Neural cell (in vitro differentiated cells): Measurements from ENCODE around the gene DEAF1. TPM values are rescaled to one million over a fixed set of nuclear protein-coding genes. Genes with fewer than 3 reads are reported as not detected.

Experiments used
- H2AFZ ChIP-seq: fragments of 200-600, 300-800 bp; sonication (generic), shearing (Covaris generic); 2 replicates; pipeline ENCODE4 v1.6.0; 2014; ENCODE audit warnings: low read depth, mild to moderate bottlenecking, antibody characterized with exemption, low read length, moderate library complexity
- H3F3A ChIP-seq: fragments of 200-600 bp; shearing (Covaris generic); 2 replicates; pipeline ENCODE4 v1.6.1; 2016; ENCODE audit warnings: mild to moderate bottlenecking, moderate library complexity, mixed read lengths, antibody characterized with exemption, low read length; ENCODE audit not compliant: insufficient read depth, poor library complexity, severe bottlenecking
- H3K27ac ChIP-seq: fragments of 200-600, 300-800 bp; sonication (generic), shearing (Covaris generic); 2 replicates; pipeline ENCODE4 v1.5.1; 2014; ENCODE audit warnings: mild to moderate bottlenecking, low read length, moderate library complexity
- H3K27me3 ChIP-seq: fragments of 300-800, 200-600 bp; sonication (generic), shearing (Covaris generic); 2 replicates; pipeline ENCODE4 v1.6.0; 2014; ENCODE audit warnings: mild to moderate bottlenecking, low read depth, low read length, moderate library complexity; ENCODE audit not compliant: insufficient read depth
- H3K36me3 ChIP-seq: fragments of 300-800, 200-600 bp; sonication (generic), shearing (Covaris generic); 2 replicates; pipeline ENCODE4 v1.5.1; 2014; ENCODE audit warnings: mild to moderate bottlenecking, antibody characterized with exemption, low read length, moderate library complexity; ENCODE audit not compliant: insufficient read depth
- H3K4me2 ChIP-seq: fragments of 300-800, 200-600 bp; sonication (generic), shearing (Covaris generic); 2 replicates; pipeline ENCODE4 v1.6.0; 2014; ENCODE audit warnings: mild to moderate bottlenecking, low read length
- H3K4me3 ChIP-seq: fragments of 300-800, 200-600 bp; sonication (generic), shearing (Covaris generic); 2 replicates; pipeline ENCODE4 v1.5.1; 2014; ENCODE audit warnings: mild to moderate bottlenecking, low read length, moderate library complexity
- H3K79me2 ChIP-seq: fragments of 200-600 bp; shearing (Covaris generic); replicated peaks from 2 replicates; pipeline ENCODE4 v1.6.0; 2014; ENCODE audit warnings: mild to moderate bottlenecking, low read length, moderate library complexity; ENCODE audit not compliant: insufficient read depth
- H3K9ac ChIP-seq: fragments of 300-800, 200-600 bp; sonication (generic), shearing (Covaris generic); 2 replicates; pipeline ENCODE4 v1.6.1; 2016; ENCODE audit warnings: mild to moderate bottlenecking, low read length, mixed read lengths
- H3K9me2 ChIP-seq: fragments of 200-600 bp; shearing (Covaris generic); 2 replicates; pipeline ENCODE4 v1.6.1; 2016; ENCODE audit warnings: mild to moderate bottlenecking, low read length, mixed read lengths; ENCODE audit not compliant: insufficient read depth
- H3K9me3 ChIP-seq: fragments of 200-600, 300-800 bp; sonication (generic), shearing (Covaris generic); 2 replicates; pipeline ENCODE4 v1.6.1; 2016; ENCODE audit warnings: mild to moderate bottlenecking, mixed run types, low read length, moderate library complexity, mixed read lengths
- H4K20me1 ChIP-seq: fragments of 200-600 bp; shearing (Covaris generic); 2 replicates; pipeline ENCODE4 v1.6.1; 2016; ENCODE audit warnings: mild to moderate bottlenecking, mixed run types; ENCODE audit not compliant: insufficient read depth
- CTCF ChIP-seq: fragments of 450-650 bp; IDR thresholded peaks from 2 replicates; pipeline ENCODE4 v1.5.1; 2014; ENCODE audit warnings: antibody characterized with exemption, mild to moderate bottlenecking, moderate library complexity; ENCODE audit not compliant: poor library complexity, severe bottlenecking
- EP300 ChIP-seq: fragments of 450-650 bp; conservative IDR thresholded peaks from 2 replicates; pipeline ENCODE4 v1.6.1; 2014; ENCODE audit warnings: antibody characterized with exemption, mild to moderate bottlenecking, moderate library complexity; ENCODE audit not compliant: poor library complexity, severe bottlenecking
- EZH2 ChIP-seq: fragments of 200-600, 300-800 bp; shearing (Covaris generic), sonication (generic); IDR thresholded peaks from 2 replicates; pipeline ENCODE4 v1.6.1; 2014; ENCODE audit warnings: antibody characterized with exemption, low read length, borderline replicate concordance, mild to moderate bottlenecking; ENCODE audit not compliant: insufficient read depth, poor library complexity, severe bottlenecking
- MXI1 ChIP-seq: fragments of 450-650 bp; conservative IDR thresholded peaks from 2 replicates; pipeline ENCODE4 v1.6.1; 2014; ENCODE audit warnings: antibody characterized with exemption, mild to moderate bottlenecking; ENCODE audit not compliant: poor library complexity, severe bottlenecking
- POLR2AphosphoS5 ChIP-seq: IDR thresholded peaks from 2 replicates; pipeline ENCODE4 v1.6.1; 2012
- RAD21 ChIP-seq: fragments of 450-650 bp; conservative IDR thresholded peaks from 2 replicates; pipeline ENCODE4 v1.6.1; 2014; ENCODE audit warnings: antibody characterized with exemption, mild to moderate bottlenecking, moderate library complexity
- REST ChIP-seq: IDR thresholded peaks from 2 replicates; pipeline ENCODE4 v1.6.1; 2012; ENCODE audit warnings: borderline replicate concordance
- SMC3 ChIP-seq: fragments of 450-650 bp; conservative IDR thresholded peaks from 2 replicates; pipeline ENCODE4 v1.6.1; 2014; ENCODE audit warnings: antibody characterized with exemption, mild to moderate bottlenecking, moderate library complexity; ENCODE audit not compliant: poor library complexity
- TAF1 ChIP-seq: IDR thresholded peaks from 2 replicates; pipeline ENCODE4 v1.6.1; 2012; ENCODE audit warnings: low read depth
- polyA plus RNA-seq: library from polyadenylated mRNA; depleted of rRNA; stranded (reverse); fragments of >200 nt; gene quantifications from 2 replicates; pipeline ENCODE4 v1.2.3, GENCODE V29; 2014

Gene DEAF1
- polyA plus RNA-seq, 1 donor from 2014 or later, result 87.6 TPM

- no peaks in the 10 kb centered on the region for H3K9me3 ChIP-seq
- H3K4me2 ChIP-seq, result no peak overlapping the region
- no peak overlapping the region for H3K27ac ChIP-seq
- H3K4me3 ChIP-seq, result no peak overlapping the region
- H3K27me3 ChIP-seq, result no peaks in the 10 kb centered on the region
- H3K36me3 ChIP-seq, result no peaks in the 10 kb centered on the region
- TF ChIP-seq TAF1 (no peak), EP300 (no peak), SMC3 (no peak)
- H4K20me1 ChIP-seq, result no peaks in the 10 kb centered on the region
- H3K9ac ChIP-seq, result no peak overlapping the region
- H2AFZ ChIP-seq, result no peak overlapping the region
- H3K9me2 ChIP-seq, result no peaks in the 10 kb centered on the region
- peaks cover 18% of the 10 kb centered on the region for H3K79me2 ChIP-seq
- H3F3A ChIP-seq, result no peaks in the 10 kb centered on the region
Measured at GRCh38 chr11:689625-690024, 5.4 kb downstream of the DEAF1 start.

GRCh38 chr11:688681-689080 is 6.3 kb downstream of the DEAF1 start:
- Histone ChIP-seq H3K9ac (no peak overlapping the region), H3K4me3 (no peak overlapping the region), H3K9me3 (no peaks in the 10 kb centered on the region), H3K4me2 (no peak overlapping the region), H2AFZ (no peak overlapping the region), H3K27ac (no peak overlapping the region), H3K36me3 (no peaks in the 10 kb centered on the region), H3K79me2 (peaks cover 13% of the 10 kb centered on the region), H3K27me3 (no peaks in the 10 kb centered on the region), H4K20me1 (no peaks in the 10 kb centered on the region), H3F3A (no peaks in the 10 kb centered on the region), H3K9me2 (no peaks in the 10 kb centered on the region)
- TF ChIP-seq REST (no peak), SMC3 (no peak), EZH2 (no peak), CTCF (no peak), MXI1 (no peak), POLR2AphosphoS5 (no peak), EP300 (no peak), RAD21 (no peak), TAF1 (no peak)

GRCh38 chr11:687751-688150 is 7.3 kb downstream of the DEAF1 start:
- H3K9ac ChIP-seq, result no peak overlapping the region
- H3K27ac ChIP-seq, result no peak overlapping the region
- H3K9me3 ChIP-seq, result no peaks in the 10 kb centered on the region
- H3K9me2 ChIP-seq, result no peaks in the 10 kb centered on the region
- no peak overlapping the region for H2AFZ ChIP-seq
- no peaks in the 10 kb centered on the region for H3F3A ChIP-seq
- H3K36me3 ChIP-seq, result no peaks in the 10 kb centered on the region
- H4K20me1 ChIP-seq, result no peaks in the 10 kb centered on the region
- TF ChIP-seq EZH2 (no peak), TAF1 (no peak), CTCF (no peak), POLR2AphosphoS5 (no peak), REST (no peak), EP300 (no peak), RAD21 (no peak), MXI1 (no peak), SMC3 (no peak)
- H3K4me3 ChIP-seq, result no peak overlapping the region
- no peaks in the 10 kb centered on the region for H3K27me3 ChIP-seq
- peaks cover 3% of the 10 kb centered on the region for H3K79me2 ChIP-seq
- no peak overlapping the region for H3K4me2 ChIP-seq
